Keratinocyte (primary cell): Measurements from ENCODE around the gene TMEM245. TPM values are rescaled to one million over a fixed set of nuclear protein-coding genes. Genes with fewer than 3 reads are reported as not detected.

Experiments used
- DNase-seq: peaks from one replicate; pipeline ENCODE4 v3.0.0-alpha.2; 2011; ENCODE audit warnings: low read depth, missing footprints, low spot score
- FAIRE-seq: peaks from 2 replicates; lab custom pipeline; 2011; peaks lifted over from hg19 to GRCh38; lab: Jason Lieb, UNC
- H2AFZ ChIP-seq: 2 replicates; pipeline ENCODE4 v1.6.0; 2012; ENCODE audit warnings: low read length, control low read depth, inconsistent platforms; ENCODE audit not compliant: control insufficient read depth
- H3K27ac ChIP-seq: 2 replicates; pipeline ENCODE4 v1.5.1; 2011; ENCODE audit warnings: low read length; ENCODE audit not compliant: control insufficient read depth, insufficient read depth
- H3K27me3 ChIP-seq: 3 replicates; pipeline ENCODE4 v1.6.0; 2011; ENCODE audit warnings: low read length; ENCODE audit not compliant: control insufficient read depth, insufficient read depth; ENCODE audit errors: extremely low read depth
- H3K36me3 ChIP-seq, 2 experiments: 2 replicates in 1 of 2; 3 replicates in 1 of 2; pipeline ENCODE4 v1.5.1; 2011; ENCODE audit warnings: low read length in 2 of 2, mild to moderate bottlenecking in 1 of 2; ENCODE audit not compliant: control insufficient read depth in 2 of 2, insufficient read depth in 2 of 2; ENCODE audit errors: extremely low read depth in 1 of 2
- H3K4me1 ChIP-seq: 3 replicates; pipeline ENCODE4 v1.5.1; 2011; ENCODE audit warnings: low read length; ENCODE audit not compliant: control insufficient read depth, insufficient read depth; ENCODE audit errors: extremely low read depth
- H3K4me2 ChIP-seq: 3 replicates; pipeline ENCODE4 v1.6.0; 2011; ENCODE audit warnings: low read depth, low read length; ENCODE audit not compliant: control insufficient read depth, insufficient read depth; ENCODE audit errors: extremely low read depth
- H3K4me3 ChIP-seq, 3 experiments: fragments of 200-600 bp in 1 of 3; sonication (generic) in 1 of 3; 2 replicates in 2 of 3; 3 replicates in 1 of 3; pipeline ENCODE4 v1.5.1; 2011 to 2016; ENCODE audit warnings: low read length in 3 of 3, mild to moderate bottlenecking in 3 of 3, control low read depth in 2 of 3, inconsistent platforms in 1 of 3, low read depth in 1 of 3, mixed read lengths in 1 of 3, mixed run types in 1 of 3, moderate library complexity in 1 of 3; ENCODE audit not compliant: control insufficient read depth in 2 of 3, insufficient read depth in 2 of 3; ENCODE audit errors: extremely low read depth in 1 of 3
- H3K79me2 ChIP-seq: 2 replicates; pipeline ENCODE4 v1.6.0; 2012; ENCODE audit warnings: low read length; ENCODE audit not compliant: control insufficient read depth, insufficient read depth
- H3K9ac ChIP-seq: 3 replicates; pipeline ENCODE4 v1.6.0; 2011; ENCODE audit warnings: low read length; ENCODE audit not compliant: control insufficient read depth, insufficient read depth; ENCODE audit errors: extremely low read depth
- H3K9me1 ChIP-seq: 3 replicates; pipeline ENCODE4 v1.6.0; 2011; ENCODE audit warnings: low read length; ENCODE audit not compliant: control insufficient read depth, insufficient read depth; ENCODE audit errors: extremely low read depth
- H3K9me3 ChIP-seq: 2 replicates; pipeline ENCODE4 v1.5.1; 2012; ENCODE audit warnings: low read depth, low read length; ENCODE audit not compliant: control insufficient read depth
- H4K20me1 ChIP-seq: 3 replicates; pipeline ENCODE4 v1.6.0; 2011; ENCODE audit warnings: low read length; ENCODE audit not compliant: control insufficient read depth, insufficient read depth; ENCODE audit errors: extremely low read depth
- CTCF ChIP-seq, 3 experiments: IDR thresholded peaks in 1 of 3; conservative IDR thresholded peaks in 1 of 3; optimal IDR thresholded peaks in 1 of 3; 2 replicates in 2 of 3; 3 replicates in 1 of 3; pipeline versions ENCODE3 to v1.5.1; 2011; ENCODE audit warnings: low read length in 3 of 3, mild to moderate bottlenecking in 3 of 3, moderate library complexity in 2 of 3, control low read depth in 1 of 3, inconsistent platforms in 1 of 3; ENCODE audit not compliant: insufficient read depth in 2 of 3; ENCODE audit errors: extremely low read depth in 1 of 3
- EZH2 ChIP-seq: IDR thresholded peaks from one replicate; pipeline ENCODE4 v1.6.1; 2012; ENCODE audit warnings: inconsistent platforms, mild to moderate bottlenecking, low read length, moderate library complexity
- dilution Hi-C: fragments of 300-500 bp; cut with MboI; formaldehyde crosslinking; loops from one replicate; pipeline ENCODE4 v1.7.0; 2020; ENCODE audit warnings: low sequenced_read_pairs; ENCODE audit not compliant: extremely low pct_ligation_motif_present
- polyA plus RNA-seq, 5 experiments: library from polyadenylated mRNA; depleted of rRNA in 3 of 5; stranded (reverse) in 3 of 5; stranded (forward) in 1 of 5; unstranded in 1 of 5; fragments of >200 nt; gene quantifications; 1 replicate in 1 of 5; 2 replicates in 3 of 5; 3 replicates in 1 of 5; pipeline versions ENCODE4 v1.2.1 to v1.2.3, GENCODE V29; 2011 to 2012; ENCODE audit warnings: missing spikeins in 2 of 5, low read depth in 1 of 5, low replicate concordance in 1 of 5

Gene TMEM245
- polyA plus RNA-seq, 1 donor (not counting 4 experiments of a cell fraction or from before 2014, with no cell fraction given): 40.0 TPM

DNA sequence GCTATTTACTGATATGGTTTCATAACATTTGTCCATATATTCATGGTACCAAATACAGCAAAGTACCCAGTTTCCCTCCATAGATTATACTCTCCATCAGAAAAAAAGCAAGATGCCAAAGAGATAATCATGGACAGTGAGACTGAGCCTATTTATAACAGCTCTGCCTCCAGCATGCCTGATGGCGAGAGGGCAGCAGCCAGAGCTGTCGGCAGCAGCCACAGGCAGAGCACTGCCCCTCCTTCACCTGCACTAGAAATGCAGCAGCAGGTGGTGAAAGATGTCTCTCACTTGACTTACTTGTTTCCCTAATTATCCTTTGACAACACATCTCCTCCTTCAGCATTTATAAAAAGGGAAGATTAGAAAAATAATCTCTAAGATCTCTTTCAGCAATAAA lies 138.9 kb downstream of the TMEM245 start:
- Histone ChIP-seq H3K36me3 (peaks cover 4 to 26% of the 10 kb centered on the region in 2 experiments), H3K27ac (no peak overlapping the region), H3K9me3 (no peaks in the 10 kb centered on the region), H3K9me1 (peaks cover 2% of the 10 kb centered on the region), H4K20me1 (no peaks in the 10 kb centered on the region), H3K4me1 (peaks cover 13% of the 10 kb centered on the region), H3K4me3 (no peak overlapping the region), H3K79me2 (peaks cover 4% of the 10 kb centered on the region), H3K9ac (no peak overlapping the region), H3K27me3 (no peaks in the 10 kb centered on the region), H2AFZ (no peak overlapping the region), H3K4me2 (no peak overlapping the region)
- TF ChIP-seq EZH2: no peak
- TF ChIP-seq CTCF (optimal IDR thresholded peaks at IDR 0.05 in 1 of 3, IDR thresholded peaks at IDR 0.05 in 1 of 3, conservative IDR thresholded peaks at IDR 0.05 in 1 of 3; ENCODE audit: extremely low read depth in 1 of 3, insufficient read depth in 2 of 3, low read length in 3 of 3): no peak
- dilution Hi-C loops: no loop called here
- no peak for FAIRE-seq
- no peak for DNase-seq

DNA sequence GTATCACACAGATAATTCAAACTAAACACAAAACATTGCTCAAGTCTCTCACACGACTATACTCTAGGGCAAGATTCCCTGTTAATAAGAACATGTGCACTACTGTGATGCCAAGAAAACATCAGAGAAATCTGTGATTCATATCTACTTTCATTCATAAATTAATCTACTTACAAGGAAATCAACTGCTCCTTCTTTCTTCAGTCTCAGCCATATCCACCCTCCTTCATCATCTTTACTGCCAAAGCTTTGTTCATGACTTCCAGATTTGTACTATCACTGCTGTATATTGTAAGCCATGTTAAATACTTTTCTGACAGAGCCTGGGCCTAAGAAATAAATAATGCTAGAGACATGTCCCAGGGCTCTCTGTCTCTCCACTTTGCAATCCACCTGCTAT lies 141.5 kb downstream of the TMEM245 start:
- FAIRE-seq: no peak
- H3K27ac ChIP-seq: no peak overlapping the region
- no peak overlapping the region for H3K4me2 ChIP-seq
- no peaks in the 10 kb centered on the region for H3K9me3 ChIP-seq
- dilution Hi-C loops: no loop called here
- TF ChIP-seq CTCF (optimal IDR thresholded peaks at IDR 0.05 in 1 of 3, IDR thresholded peaks at IDR 0.05 in 1 of 3, conservative IDR thresholded peaks at IDR 0.05 in 1 of 3; ENCODE audit: extremely low read depth in 1 of 3, insufficient read depth in 2 of 3, low read length in 3 of 3): no peak
- TF ChIP-seq EZH2: no peak
- H3K4me1 ChIP-seq: no peaks in the 10 kb centered on the region
- no peak overlapping the region for H3K9ac ChIP-seq
- H3K4me3 ChIP-seq: no peak overlapping the region
- H3K27me3 ChIP-seq: no peaks in the 10 kb centered on the region
- H3K36me3 ChIP-seq: peaks cover 8 to 32% of the 10 kb centered on the region in 2 experiments
- no peaks in the 10 kb centered on the region for H3K9me1 ChIP-seq
- H4K20me1 ChIP-seq: no peaks in the 10 kb centered on the region
- no peak for DNase-seq
- H3K79me2 ChIP-seq: no peaks in the 10 kb centered on the region
- no peak overlapping the region for H2AFZ ChIP-seq
